ENCODE data around the gene COL5A3.
"Not testable (repeated sequence)": the region's sequence is repeated elsewhere in the genome, so short reads cannot be mapped to it uniquely, and the experiment has no call there.

Gene COL5A3

GRCh38 chr19:9932835-9933234 is 77.5 kb downstream of the COL5A3 start:
- FAIRE-seq, result no peak
- no peak for TF ChIP-seq POLR2AphosphoS5 (IDR thresholded peaks at IDR 0.05; ENCODE audit: low read depth, low read length)
- TF ChIP-seq TAF1 (IDR thresholded peaks at IDR 0.05; ENCODE audit: borderline replicate concordance, low read depth, low read length), result no peak
- TF ChIP-seq POLR2A (IDR thresholded peaks at IDR 0.05; ENCODE audit: low read depth, low read length), result no peak

GRCh38 chr19:9931629-9932028 is 78.7 kb downstream of the COL5A3 start:
- no peak for FAIRE-seq
- no peak for DNase-seq (ENCODE audit: insufficient read length)
- TF ChIP-seq POLR2AphosphoS5 (IDR thresholded peaks at IDR 0.05; ENCODE audit: low read depth, low read length) (no peak), POLR2A (IDR thresholded peaks at IDR 0.05; ENCODE audit: low read depth, low read length) (no peak)

More at GRCh38 chr19:9932835-9933234, 77.5 kb downstream of the COL5A3 start:
- no peak for DNase-seq (ENCODE audit: insufficient read length)

- no peak for DNase-seq (ENCODE audit: insufficient read length)
- TF ChIP-seq TAF1 (IDR thresholded peaks at IDR 0.05; ENCODE audit: borderline replicate concordance, low read depth, low read length) (no peak), POLR2A (IDR thresholded peaks at IDR 0.05; ENCODE audit: low read depth, low read length) (no peak), POLR2AphosphoS5 (IDR thresholded peaks at IDR 0.05; ENCODE audit: low read depth, low read length) (no peak)
- FAIRE-seq, result no peak
These were observed 86.9 kb downstream of the COL5A3 start for GRCh38 chr19:9923440-9923839.

- not testable (repeated sequence) for DNase-seq (ENCODE audit: insufficient read length); FAIRE-seq
These were observed 87.4 kb downstream of the COL5A3 start for GRCh38 chr19:9922782-9923379.

- TF ChIP-seq POLR2A (IDR thresholded peaks at IDR 0.05; ENCODE audit: low read depth, low read length) (no peak), POLR2AphosphoS5 (IDR thresholded peaks at IDR 0.05; ENCODE audit: low read depth, low read length) (no peak), TAF1 (IDR thresholded peaks at IDR 0.05; ENCODE audit: borderline replicate concordance, low read depth, low read length) (no peak)
- peak; percentile 50 for FAIRE-seq
- no peak for DNase-seq (ENCODE audit: insufficient read length)
These were observed 93.0 kb downstream of the COL5A3 start for GRCh38 chr19:9917321-9917720.

- peak; percentile 30 for FAIRE-seq
These were observed 93.6 kb downstream of the COL5A3 start for GRCh38 chr19:9916719-9917118.

GRCh38 chr19:9914315-9915207 is 95.7 kb downstream of the COL5A3 start:
- no peak for FAIRE-seq
- no peak for TF ChIP-seq POLR2AphosphoS5 (IDR thresholded peaks at IDR 0.05; ENCODE audit: low read depth, low read length)
- TF ChIP-seq POLR2A (IDR thresholded peaks at IDR 0.05; ENCODE audit: low read depth, low read length), result no peak
- no peak for TF ChIP-seq TAF1 (IDR thresholded peaks at IDR 0.05; ENCODE audit: borderline replicate concordance, low read depth, low read length)
- DNase-seq (ENCODE audit: insufficient read length), result peak; percentile 77

More at GRCh38 chr19:9916719-9917118, 93.6 kb downstream of the COL5A3 start:
- DNase-seq (ENCODE audit: insufficient read length), result no peak
- TF ChIP-seq POLR2AphosphoS5 (IDR thresholded peaks at IDR 0.05; ENCODE audit: low read depth, low read length) (no peak), POLR2A (IDR thresholded peaks at IDR 0.05; ENCODE audit: low read depth, low read length) (no peak), TAF1 (IDR thresholded peaks at IDR 0.05; ENCODE audit: borderline replicate concordance, low read depth, low read length) (no peak)

GRCh38 chr19:9914001-9914314 is 96.3 kb downstream of the COL5A3 start:
- FAIRE-seq, result no peak

GRCh38 chr19:9913237-9914000 is 96.9 kb downstream of the COL5A3 start:
- TF ChIP-seq POLR2A (IDR thresholded peaks at IDR 0.05; ENCODE audit: low read depth, low read length) (no peak), POLR2AphosphoS5 (IDR thresholded peaks at IDR 0.05; ENCODE audit: low read depth, low read length) (no peak), TAF1 (IDR thresholded peaks at IDR 0.05; ENCODE audit: borderline replicate concordance, low read depth, low read length) (no peak)
- FAIRE-seq, result no peak
- no peak for DNase-seq (ENCODE audit: insufficient read length)

More at GRCh38 chr19:9914001-9914314, 96.3 kb downstream of the COL5A3 start:
- no peak for TF ChIP-seq POLR2AphosphoS5 (IDR thresholded peaks at IDR 0.05; ENCODE audit: low read depth, low read length)
- no peak for DNase-seq (ENCODE audit: insufficient read length)

- FAIRE-seq, result no peak
These were observed 97.6 kb downstream of the COL5A3 start for GRCh38 chr19:9912551-9913236.

GRCh38 chr19:9911524-9912185 is 98.6 kb downstream of the COL5A3 start:
- no peak for FAIRE-seq
- DNase-seq (ENCODE audit: insufficient read length), result no peak
- TF ChIP-seq TAF1 (IDR thresholded peaks at IDR 0.05; ENCODE audit: borderline replicate concordance, low read depth, low read length) (no peak), POLR2A (IDR thresholded peaks at IDR 0.05; ENCODE audit: low read depth, low read length) (no peak), POLR2AphosphoS5 (IDR thresholded peaks at IDR 0.05; ENCODE audit: low read depth, low read length) (no peak)

More at GRCh38 chr19:9912551-9913236, 97.6 kb downstream of the COL5A3 start:
- TF ChIP-seq TAF1 (IDR thresholded peaks at IDR 0.05; ENCODE audit: borderline replicate concordance, low read depth, low read length) (no peak), POLR2AphosphoS5 (IDR thresholded peaks at IDR 0.05; ENCODE audit: low read depth, low read length) (no peak), POLR2A (IDR thresholded peaks at IDR 0.05; ENCODE audit: low read depth, low read length) (no peak)
- no peak for DNase-seq (ENCODE audit: insufficient read length)

Measured in GM12892 (cell line).